PC-9 (cell line): Measurements from ENCODE around the gene NRGN. TPM values are rescaled to one million over a fixed set of nuclear protein-coding genes. Genes with fewer than 3 reads are reported as not detected.

Experiments used
- BruUV-seq: library from RNA; stranded (reverse); fragments of 400-500 nt; replicated peaks from 2 replicates; lab custom pipeline; 2021; lab: Mats Ljungman, UMichigan
- CTCF ChIA-PET: fragments of 300-600 bp; sonication (Branson Sonifier 250); formaldehyde crosslinking; loops from one replicate; lab custom pipeline; 2022; ENCODE audit warnings: antibody characterized with exemption; lab: Charles Lee
- POLR2A ChIA-PET: fragments of 300-600 bp; sonication (Branson Sonifier 250); formaldehyde crosslinking; loops from one replicate; lab custom pipeline; 2022; ENCODE audit warnings: antibody characterized with exemption; ENCODE audit not compliant: unreplicated experiment; lab: Charles Lee
- DNase-seq, 2 experiments: peaks; one replicate each; pipeline versions ENCODE4 v3.0.0 to v3.0.0-alpha.2; 2015 to 2022; ENCODE audit warnings: mixed read lengths in 1 of 2
- H2AFZ ChIP-seq: fragments of 200-600 bp; sonication (generic); 2 replicates; pipeline ENCODE4 v1.8.1; 2017; ENCODE audit warnings: antibody characterized with exemption
- H3F3A ChIP-seq: fragments of 200-600 bp; sonication (generic); 2 replicates; pipeline ENCODE4 v1.8.1; 2017; ENCODE audit warnings: antibody characterized with exemption, mild to moderate bottlenecking, low read depth; ENCODE audit not compliant: insufficient read depth
- H3K27ac ChIP-seq: fragments of 200-600 bp; sonication (generic); 2 replicates; pipeline ENCODE4 v1.6.1; 2016; ENCODE audit warnings: mixed run types
- H3K27me3 ChIP-seq: fragments of 200-600 bp; sonication (generic); 2 replicates; pipeline ENCODE4 v1.6.1; 2016; ENCODE audit warnings: low read depth, mixed run types; ENCODE audit not compliant: insufficient read depth
- H3K36me3 ChIP-seq: fragments of 200-600 bp; sonication (generic); 2 replicates; pipeline ENCODE4 v1.6.1; 2016; ENCODE audit warnings: low read depth, mixed run types
- H3K4me1 ChIP-seq: fragments of 200-600 bp; sonication (generic); replicated peaks from 2 replicates; pipeline ENCODE4 v1.6.1; 2016; ENCODE audit warnings: mixed run types; ENCODE audit not compliant: insufficient read depth
- H3K4me2 ChIP-seq: fragments of 200-600 bp; sonication (generic); 2 replicates; pipeline ENCODE4 v1.6.1; 2017; ENCODE audit warnings: mixed run types
- H3K4me3 ChIP-seq: fragments of 200-600 bp; sonication (generic); 2 replicates; pipeline ENCODE4 v1.6.1; 2016; ENCODE audit warnings: mixed run types
- H3K79me2 ChIP-seq: fragments of 200-600 bp; sonication (generic); 2 replicates; pipeline ENCODE4 v1.6.1; 2017; ENCODE audit warnings: low read depth, mixed run types
- H3K9me2 ChIP-seq: fragments of 200-600 bp; sonication (generic); 2 replicates; pipeline ENCODE4 v1.8.1; 2017; ENCODE audit warnings: mild to moderate bottlenecking; ENCODE audit not compliant: insufficient read depth
- H3K9me3 ChIP-seq: fragments of 200-600 bp; sonication (generic); 2 replicates; pipeline ENCODE4 v1.8.1; 2016; ENCODE audit warnings: low read depth; ENCODE audit not compliant: insufficient read depth
- H4K20me1 ChIP-seq: fragments of 200-600 bp; sonication (generic); 2 replicates; pipeline ENCODE4 v1.8.1; 2017; ENCODE audit not compliant: insufficient read depth
- CTCF ChIP-seq: fragments of 200-600 bp; sonication (generic); conservative IDR thresholded peaks from 2 replicates; pipeline ENCODE4 v1.6.1; 2017; ENCODE audit warnings: mixed run types, antibody characterized with exemption, mild to moderate bottlenecking, moderate library complexity
- EZH2 ChIP-seq: fragments of 200-600 bp; sonication (generic); IDR thresholded peaks from 2 replicates; pipeline ENCODE4 v1.8.0; 2017; ENCODE audit warnings: antibody characterized with exemption, low read depth
- intact Hi-C: fragments of 100-400 bp; cut with micrococcal nuclease; formaldehyde crosslinking; loops from one replicate; pipeline ENCODE4 v1.10.0; 2022; ENCODE audit not compliant: unreplicated experiment
- total RNA-seq: library from RNA; stranded (reverse); gene quantifications from 2 replicates; pipeline ENCODE4 v1.2.3, GENCODE V29; 2021

The NRGN gene
- total RNA-seq, 1 experiment from 2014 or later = 10.2 TPM

GRCh38 chr11:124756753-124757227 is 17.0 kb downstream of the NRGN start:
- H3K4me2 ChIP-seq = no peak overlapping the region
- peaks cover 16% of the 10 kb centered on the region; the same call in 1 of the 2 replicates for H3K79me2 ChIP-seq
- H3K9me3 ChIP-seq = no peaks in the 10 kb centered on the region
- no peak for DNase-seq
- no TSS peak for BruUV-seq
- peaks cover 26% of the 10 kb centered on the region for H3K4me1 ChIP-seq
- H4K20me1 ChIP-seq = no peaks in the 10 kb centered on the region
- no peak overlapping the region for H3K27ac ChIP-seq
- CTCF ChIA-PET = no interaction called here
- no peak overlapping the region for H3K4me3 ChIP-seq
- intact Hi-C loops = no loop called here
- H2AFZ ChIP-seq = no peak overlapping the region
- POLR2A ChIA-PET = no interaction called here
- no peaks in the 10 kb centered on the region for H3K36me3 ChIP-seq
- no peaks in the 10 kb centered on the region for H3K27me3 ChIP-seq
- H3F3A ChIP-seq = no peaks in the 10 kb centered on the region
- TF ChIP-seq CTCF = no peak
- no peak for TF ChIP-seq EZH2
- H3K9me2 ChIP-seq = no peaks in the 10 kb centered on the region

DNA sequence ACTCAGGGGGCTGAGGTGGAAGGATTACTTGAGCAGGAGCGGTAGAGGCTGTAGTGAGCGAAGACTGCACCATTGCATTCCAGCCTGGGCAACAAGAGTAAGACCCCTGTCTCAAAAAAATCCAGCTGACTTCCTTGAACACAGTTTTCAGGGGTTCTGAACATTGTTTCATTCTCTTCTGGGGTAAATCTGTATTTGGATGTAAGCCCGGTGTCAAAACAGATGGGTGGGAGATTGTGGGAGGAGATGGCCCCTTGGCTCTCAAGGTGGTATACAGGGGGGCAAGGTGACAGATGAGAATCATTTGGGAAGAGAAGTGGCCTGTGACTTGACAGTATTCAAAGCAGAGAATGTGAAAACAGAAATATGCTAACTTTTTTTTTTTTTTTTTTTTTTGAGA is 17.6 kb downstream of the NRGN start:
- H3K4me1 ChIP-seq = peaks cover 25% of the 10 kb centered on the region
- no peak overlapping the region for H3K4me2 ChIP-seq
- peaks cover 14% of the 10 kb centered on the region; the same call in 1 of the 2 replicates for H3K79me2 ChIP-seq
- no peaks in the 10 kb centered on the region for H4K20me1 ChIP-seq
- no peaks in the 10 kb centered on the region for H3F3A ChIP-seq
- H3K9me2 ChIP-seq = no peaks in the 10 kb centered on the region
- DNase-seq = no peak
- H3K27ac ChIP-seq = no peak overlapping the region
- no peaks in the 10 kb centered on the region for H3K9me3 ChIP-seq
- intact Hi-C loops = no loop called here
- CTCF ChIA-PET = no interaction called here
- no peak for TF ChIP-seq CTCF
- TF ChIP-seq EZH2 = no peak
- H3K36me3 ChIP-seq = no peaks in the 10 kb centered on the region
- BruUV-seq = no TSS peak
- H3K4me3 ChIP-seq = no peak overlapping the region
- H2AFZ ChIP-seq = no peak overlapping the region
- no peaks in the 10 kb centered on the region for H3K27me3 ChIP-seq
- POLR2A ChIA-PET = no interaction called here

GRCh38 chr11:124758355-124759265 is 18.9 kb downstream of the NRGN start:
- DNase-seq = no peak
- CTCF ChIA-PET = no interaction called here
- H3F3A ChIP-seq = peaks cover 3% of the 10 kb centered on the region
- H3K9me2 ChIP-seq = no peaks in the 10 kb centered on the region
- peaks cover 9% of the 10 kb centered on the region; the same call in 1 of the 2 replicates for H3K79me2 ChIP-seq
- intact Hi-C loops = no loop called here
- no peaks in the 10 kb centered on the region for H3K9me3 ChIP-seq
- POLR2A ChIA-PET = no interaction called here
- BruUV-seq = no TSS peak
- peaks cover 15% of the 10 kb centered on the region for H3K4me1 ChIP-seq
- no peak overlapping the region for H3K4me2 ChIP-seq
- no peak for TF ChIP-seq EZH2
- no peak for TF ChIP-seq CTCF
- no peaks in the 10 kb centered on the region for H3K36me3 ChIP-seq
- H2AFZ ChIP-seq = no peak overlapping the region
- no peak overlapping the region for H3K4me3 ChIP-seq
- H4K20me1 ChIP-seq = no peaks in the 10 kb centered on the region
- H3K27ac ChIP-seq = no peak overlapping the region
- H3K27me3 ChIP-seq = no peaks in the 10 kb centered on the region
